Stimulated activated CD8-positive, alpha-beta memory T cell treated with anti-CD3 and anti-CD28 coated beads, Interleukin-2, amount 100 ng/mL, for 1 hour (primary cell): ENCODE data around the gene SAP30L.

Source experiments
- DNase-seq, 2 donors: peaks; one replicate each; pipeline ENCODE4 v3.0.0-alpha.2; 2020; ENCODE audit warnings: low read depth in 2 of 2

Gene SAP30L

GRCh38 chr5:154479944-154480750, 34.4 kb downstream of the SAP30L start:
- no peak for DNase-seq

- no peak for DNase-seq
These were observed 35.0 kb downstream of the SAP30L start for GRCh38 chr5:154480847-154481246.

- DNase-seq, result no peak
These were observed 36.0 kb downstream of the SAP30L start for GRCh38 chr5:154481584-154482381.

GRCh38 chr5:154482528-154483449, 37.0 kb downstream of the SAP30L start:
- DNase-seq, result no peak

- DNase-seq, result no peak
These were observed 38.0 kb downstream of the SAP30L start for GRCh38 chr5:154483654-154484392.

GRCh38 chr5:154484393-154485095, 38.7 kb downstream of the SAP30L start:
- no peak for DNase-seq

GRCh38 chr5:154485096-154485491, 39.3 kb downstream of the SAP30L start:
- no peak for DNase-seq

- no peak for DNase-seq
These were observed 40.1 kb downstream of the SAP30L start for GRCh38 chr5:154485850-154486426.

- no peak for DNase-seq
These were observed 40.6 kb downstream of the SAP30L start for GRCh38 chr5:154486427-154486866.

GRCh38 chr5:154487541-154487940, 41.7 kb downstream of the SAP30L start:
- no peak for DNase-seq

GRCh38 chr5:154491941-154492340, 46.1 kb downstream of the SAP30L start:
- no peak for DNase-seq

- DNase-seq, result no peak
These were observed 47.5 kb downstream of the SAP30L start for GRCh38 chr5:154493274-154493673.

- DNase-seq, result no peak
These were observed 48.2 kb downstream of the SAP30L start for GRCh38 chr5:154494036-154494435.

- no peak for DNase-seq
These were observed 52.8 kb downstream of the SAP30L start for GRCh38 chr5:154498591-154498990.

- DNase-seq, result no peak
These were observed 53.2 kb downstream of the SAP30L start for GRCh38 chr5:154498994-154499393.

GRCh38 chr5:154501566-154501965, 55.8 kb downstream of the SAP30L start:
- DNase-seq, result no peak

GRCh38 chr5:154502180-154502579, 56.4 kb downstream of the SAP30L start:
- DNase-seq, result no peak

GRCh38 chr5:154503698-154504039, 57.9 kb downstream of the SAP30L start:
- DNase-seq, result no peak

GRCh38 chr5:154505567-154505966, 59.8 kb downstream of the SAP30L start:
- no peak for DNase-seq

GRCh38 chr5:154506049-154506715, 60.4 kb downstream of the SAP30L start:
- DNase-seq, result no peak
